Breast epithelium (tissue), 4 donors: ENCODE results near the gene ERMARD. TPM values are rescaled to one million over a fixed set of nuclear protein-coding genes. Genes with fewer than 3 reads are reported as not detected.

Experiments
- DNase-seq, 2 donors: peaks; one replicate each; pipeline ENCODE4 v3.0.0-alpha.2; 2019; ENCODE audit warnings: low spot score in 2 of 2
- H3K27ac ChIP-seq, 2 donors: fragments of 200-600 bp; sonication (generic) in 1 of 2; one replicate each; pipeline ENCODE4 v1.5.1; 2016 to 2019; ENCODE audit warnings: mild to moderate bottlenecking in 1 of 2
- H3K27me3 ChIP-seq, 2 donors: fragments of 200-600 bp; sonication (generic) in 1 of 2; one replicate each; pipeline versions ENCODE4 v1.5.1 to v1.6.0; 2017 to 2019; ENCODE audit warnings: control low read depth in 1 of 2, mild to moderate bottlenecking in 1 of 2
- H3K36me3 ChIP-seq: fragments of 200-600 bp; one replicate; pipeline ENCODE4 v1.5.1; 2019
- H3K4me1 ChIP-seq, 2 donors: fragments of 200-600 bp; sonication (generic); one replicate each; pipeline ENCODE4 v1.5.1; 2016 to 2019; ENCODE audit warnings: control low read depth in 1 of 2
- H3K4me3 ChIP-seq, 3 donors: fragments of 200-600 bp; sonication (generic); 1 replicate in 2 of 3; 2 replicates in 1 of 3; pipeline ENCODE4 v1.5.1; 2016 to 2019; ENCODE audit warnings: mild to moderate bottlenecking in 3 of 3, moderate library complexity in 2 of 3
- H3K9me3 ChIP-seq, 2 donors: fragments of 200-600 bp; sonication (generic) in 1 of 2; one replicate each; pipeline ENCODE4 v1.5.1; 2016 to 2019; ENCODE audit warnings: control low read depth in 1 of 2
- CTCF ChIP-seq, 3 donors: fragments of 450-650 bp; IDR thresholded peaks; one replicate each; pipeline ENCODE4 v1.5.1; 2016 to 2017; ENCODE audit warnings: antibody characterized with exemption in 3 of 3, mild to moderate bottlenecking in 3 of 3, moderate library complexity in 3 of 3
- POLR2A ChIP-seq: fragments of 450-650 bp; IDR thresholded peaks from one replicate; pipeline ENCODE4 v1.6.1; 2016; ENCODE audit warnings: antibody characterized with exemption, mild to moderate bottlenecking, moderate library complexity
- POLR2AphosphoS5 ChIP-seq, 3 donors: sonication (generic); formaldehyde crosslinking; IDR thresholded peaks; one replicate each; pipeline ENCODE4 v1.6.1; 2017; ENCODE audit warnings: antibody characterized with exemption in 3 of 3
- intact Hi-C: fragments of 100-400 bp; cut with DNase I; formaldehyde crosslinking; loops from one replicate; pipeline ENCODE4 v1.15.1; 2023; ENCODE audit warnings: low total_unique reads
- total RNA-seq, 3 donors: library from RNA; depleted of rRNA; stranded (reverse); fragments of >200 nt; gene quantifications; one replicate each; pipeline ENCODE4 v1.1.0, GENCODE V29; 2016

The ERMARD gene
- total RNA-seq, 3 donors from 2014 or later, result 20.6 to 31.0 (median 27.7) TPM

- Histone ChIP-seq H3K4me1 (no peaks in the 10 kb centered on the region), H3K9me3 (no peaks in the 10 kb centered on the region), H3K27me3 (no peaks in the 10 kb centered on the region), H3K27ac (no peak overlapping the region), H3K36me3 (no peaks in the 10 kb centered on the region), H3K4me3 (no peak overlapping the region)
- TF ChIP-seq CTCF (IDR thresholded peaks at IDR 0.05) (no peak), POLR2A (no peak)
- no peak for DNase-seq
- intact Hi-C loops, result no loop called here
These were observed 13.0 kb upstream of the ERMARD start for GRCh38 chr6:169738204-169738975.

GRCh38 chr6:169738976-169739529 is 12.4 kb upstream of the ERMARD start:
- Histone ChIP-seq H3K27me3 (no peaks in the 10 kb centered on the region), H3K27ac (no peak overlapping the region), H3K4me1 (no peaks in the 10 kb centered on the region), H3K36me3 (no peaks in the 10 kb centered on the region), H3K4me3 (no peak overlapping the region), H3K9me3 (no peaks in the 10 kb centered on the region)
- TF ChIP-seq CTCF (IDR thresholded peaks at IDR 0.05), result no peak
- no peak for TF ChIP-seq POLR2AphosphoS5 (IDR thresholded peaks at IDR 0.05)
- TF ChIP-seq POLR2A, result no peak
- DNase-seq, result no peak
- intact Hi-C loops, result no loop called here

DNA sequence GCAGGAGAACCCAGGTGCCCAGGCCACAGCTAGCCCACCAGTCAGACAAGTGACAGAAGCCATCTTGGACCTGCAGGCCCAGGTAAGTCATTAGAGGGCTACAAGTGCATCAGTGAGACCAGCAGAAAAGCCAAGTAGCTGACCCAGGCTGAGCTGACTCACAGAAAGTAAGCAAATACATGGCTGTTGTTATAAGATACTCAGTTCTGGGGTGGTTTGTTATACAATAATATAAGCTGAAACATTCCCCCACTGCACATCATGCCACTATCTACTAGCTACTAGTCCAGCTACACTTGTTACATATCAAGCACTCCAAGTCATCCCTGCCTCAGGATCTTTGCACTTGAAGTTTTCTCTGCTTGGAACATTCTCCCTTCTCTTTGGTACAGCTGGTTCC is 10.1 kb upstream of the ERMARD start:
- TF ChIP-seq CTCF (IDR thresholded peaks at IDR 0.05) (no peak), POLR2A (no peak), POLR2AphosphoS5 (IDR thresholded peaks at IDR 0.05) (no peak)
- Histone ChIP-seq H3K36me3 (no peaks in the 10 kb centered on the region), H3K27me3 (no peaks in the 10 kb centered on the region), H3K4me3 (no peak overlapping the region), H3K9me3 (no peaks in the 10 kb centered on the region), H3K4me1 (no peaks in the 10 kb centered on the region), H3K27ac (no peak overlapping the region)
- no peak for DNase-seq
- intact Hi-C loops, result no loop called here

DNA sequence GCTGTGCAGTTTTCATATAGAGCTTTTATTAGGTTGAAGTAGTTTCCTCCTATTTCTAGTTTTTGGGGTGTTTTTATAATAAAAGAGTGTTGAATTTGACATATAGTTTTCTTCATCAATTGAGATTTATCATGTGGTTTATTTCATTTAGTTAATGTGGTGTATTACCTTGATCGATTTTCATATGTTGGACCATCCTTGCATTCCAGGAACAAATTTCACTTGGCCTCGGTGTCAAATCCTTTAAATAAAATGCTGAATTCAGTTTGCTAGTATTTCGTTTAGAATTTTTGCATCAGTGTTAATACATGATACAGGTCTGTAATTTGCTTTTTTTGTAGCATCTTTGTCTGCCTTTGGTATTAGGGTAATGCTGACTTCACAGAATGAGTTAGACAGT is 6.0 kb upstream of the ERMARD start:
- H3K4me3 ChIP-seq, result no peak overlapping the region
- intact Hi-C loops, result no loop called here

More for the DNA sequence above, 6.0 kb upstream of the ERMARD start:
- Histone ChIP-seq H3K9me3 (no peaks in the 10 kb centered on the region), H3K36me3 (no peaks in the 10 kb centered on the region), H3K27ac (no peak overlapping the region), H3K4me1 (peaks cover 0 to 9% of the 10 kb centered on the region in 2 donors), H3K27me3 (no peaks in the 10 kb centered on the region)
- DNase-seq, result no peak
- TF ChIP-seq POLR2A (no peak), CTCF (IDR thresholded peaks at IDR 0.05) (no peak), POLR2AphosphoS5 (IDR thresholded peaks at IDR 0.05) (no peak)
